DOHH2 (cell line): ENCODE results near the gene HTRA2.

Experiments used
- H3F3A ChIP-seq: fragments of 200-600 bp; sonication (generic), shearing (Covaris generic); 2 replicates; pipeline ENCODE4 v1.6.0; 2016; ENCODE audit warnings: antibody characterized with exemption, mild to moderate bottlenecking; ENCODE audit not compliant: control insufficient read depth, insufficient read depth
- H3K27ac ChIP-seq: fragments of 200-600 bp; sonication (generic); 2 replicates; pipeline ENCODE4 v1.5.1; 2014; ENCODE audit warnings: low read depth, mild to moderate bottlenecking, low read length, moderate library complexity
- H3K27me3 ChIP-seq: fragments of 200-600 bp; sonication (generic); 2 replicates; pipeline ENCODE4 v1.6.1; 2014; ENCODE audit warnings: mild to moderate bottlenecking, low read length, mixed read lengths; ENCODE audit not compliant: control insufficient read depth
- H3K36me3 ChIP-seq: fragments of 200-600 bp; sonication (generic); 2 replicates; pipeline ENCODE4 v1.6.1; 2014; ENCODE audit warnings: mild to moderate bottlenecking, low read length, moderate library complexity, mixed read lengths; ENCODE audit not compliant: control insufficient read depth
- H3K4me1 ChIP-seq: fragments of 200-600 bp; sonication (generic); 2 replicates; pipeline ENCODE4 v1.6.1; 2014; ENCODE audit warnings: mild to moderate bottlenecking, low read length, mixed read lengths; ENCODE audit not compliant: control insufficient read depth
- H3K4me2 ChIP-seq: fragments of 200-600 bp; sonication (generic); 2 replicates; pipeline ENCODE4 v1.6.0; 2014; ENCODE audit warnings: mild to moderate bottlenecking, low read length, moderate library complexity
- H3K4me3 ChIP-seq: fragments of 200-600 bp; sonication (generic); 2 replicates; pipeline ENCODE4 v1.5.1; 2014; ENCODE audit warnings: mild to moderate bottlenecking, low read length, mixed read lengths
- H3K79me2 ChIP-seq: fragments of 200-600 bp; sonication (generic); 2 replicates; pipeline ENCODE4 v1.6.1; 2014; ENCODE audit warnings: mild to moderate bottlenecking, low read length, mixed read lengths; ENCODE audit not compliant: control insufficient read depth
- H3K9me2 ChIP-seq: fragments of 200-600 bp; sonication (generic); replicated peaks from 2 replicates; pipeline ENCODE4 v1.6.1; 2014; ENCODE audit warnings: mild to moderate bottlenecking, low read length, mixed read lengths; ENCODE audit not compliant: control insufficient read depth
- H3K9me3 ChIP-seq: fragments of 200-600 bp; sonication (generic); 2 replicates; pipeline ENCODE4 v1.6.1; 2014; ENCODE audit warnings: antibody characterized with exemption, low read length, mixed read lengths; ENCODE audit not compliant: control insufficient read depth, insufficient read depth
- H4K20me1 ChIP-seq: fragments of 200-600 bp; sonication (generic); 2 replicates; pipeline ENCODE4 v1.6.0; 2014; ENCODE audit warnings: low read depth, mild to moderate bottlenecking, antibody characterized with exemption, low read length, moderate library complexity; ENCODE audit not compliant: control insufficient read depth, insufficient read depth
- CTCF ChIP-seq: fragments of 200-600 bp; sonication (generic); IDR thresholded peaks from one replicate; pipeline ENCODE4 v1.5.1; 2014; ENCODE audit warnings: antibody characterized with exemption, mild to moderate bottlenecking, low read depth, low read length; ENCODE audit not compliant: poor library complexity, severe bottlenecking
- EZH2phosphoT487 ChIP-seq: fragments of 200-600 bp; sonication (generic); IDR thresholded peaks from 2 replicates; pipeline ENCODE4 v1.6.1; 2017; ENCODE audit warnings: borderline replicate concordance, mild to moderate bottlenecking, antibody characterized with exemption, low read length, moderate library complexity, mixed read lengths

The HTRA2 gene

DNA sequence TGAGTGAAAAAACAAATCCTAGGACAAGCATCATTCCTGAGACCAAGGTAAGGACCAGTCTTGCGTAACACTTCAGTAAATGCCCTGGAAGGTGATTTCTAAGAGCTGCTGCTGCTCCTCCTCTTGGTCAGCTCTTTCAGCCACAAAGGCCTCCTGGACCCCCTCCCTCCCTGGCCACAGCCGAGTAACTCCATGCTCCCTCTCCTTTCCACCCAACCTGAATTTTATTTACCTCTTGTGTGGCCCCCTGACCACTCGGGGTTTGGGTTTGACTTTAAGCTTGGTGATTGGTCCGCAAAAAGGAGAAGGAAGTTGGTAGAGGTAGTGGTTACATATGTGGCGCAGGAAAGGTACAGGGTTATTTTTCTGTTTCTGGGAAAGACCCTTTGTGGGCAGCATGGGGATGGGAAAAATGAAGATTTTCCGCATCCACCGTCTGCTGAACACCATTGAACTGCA lies 9.2 kb downstream of the HTRA2 start:
- H3K27me3 ChIP-seq = peaks cover 25% of the 10 kb centered on the region
- no peaks in the 10 kb centered on the region for H3K79me2 ChIP-seq
- no peak overlapping the region for H3K4me2 ChIP-seq
- no peak overlapping the region for H3K27ac ChIP-seq
- no peaks in the 10 kb centered on the region for H3F3A ChIP-seq
- no peaks in the 10 kb centered on the region; the same call in 1 of the 2 replicates for H3K36me3 ChIP-seq
- no peaks in the 10 kb centered on the region for H3K9me2 ChIP-seq
- TF ChIP-seq EZH2phosphoT487 (no peak), CTCF (no peak)
- 0 out of 2 replicates have a peak, but pooled peaks cover 3% of the 10 kb centered on the region for H3K4me1 ChIP-seq
- H3K4me3 ChIP-seq = no peak overlapping the region
- no peaks in the 10 kb centered on the region for H3K9me3 ChIP-seq
- no peaks in the 10 kb centered on the region for H4K20me1 ChIP-seq

GRCh38 chr2:74540291-74540690 lies 10.6 kb downstream of the HTRA2 start:
- H3K27ac ChIP-seq = no peak overlapping the region
- H3K4me3 ChIP-seq = no peak overlapping the region
- H3K4me2 ChIP-seq = no peak overlapping the region
- H3K9me2 ChIP-seq = no peaks in the 10 kb centered on the region
- no peaks in the 10 kb centered on the region for H3F3A ChIP-seq
- H3K36me3 ChIP-seq = no peaks in the 10 kb centered on the region
- H3K9me3 ChIP-seq = no peaks in the 10 kb centered on the region
- peaks cover 30% of the 10 kb centered on the region for H3K27me3 ChIP-seq
- H3K4me1 ChIP-seq = 0 out of 2 replicates have a peak, but pooled peaks cover 3% of the 10 kb centered on the region
- no peaks in the 10 kb centered on the region for H3K79me2 ChIP-seq
- no peaks in the 10 kb centered on the region for H4K20me1 ChIP-seq
- no peak for TF ChIP-seq EZH2phosphoT487
- no peak for TF ChIP-seq CTCF

DNA sequence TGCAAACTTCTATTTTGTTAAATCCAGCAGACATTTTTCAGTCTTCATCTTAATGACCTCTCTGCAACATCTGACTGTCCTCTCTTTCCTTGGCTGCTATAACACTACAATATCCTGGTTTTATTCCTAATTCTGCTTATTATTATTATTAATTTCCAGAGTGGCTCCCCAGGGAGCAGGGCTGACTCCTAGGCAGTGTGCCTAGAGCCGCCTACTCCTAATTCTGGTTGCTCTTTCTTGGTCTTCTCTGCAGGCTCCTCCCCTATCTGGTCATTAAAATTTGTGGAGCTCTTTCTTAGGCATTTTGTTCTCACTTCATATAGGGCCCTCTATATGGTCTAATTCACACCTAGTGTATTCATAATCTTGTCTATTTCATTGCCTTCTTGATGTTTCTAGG lies 13.2 kb downstream of the HTRA2 start:
- H3K4me2 ChIP-seq = no peak overlapping the region
- no peak overlapping the region for H3K27ac ChIP-seq
- 0 out of 2 replicates have a peak, but pooled peaks cover 3% of the 10 kb centered on the region for H3K4me1 ChIP-seq
- TF ChIP-seq EZH2phosphoT487 (no peak), CTCF (no peak)
- H3K4me3 ChIP-seq = no peak overlapping the region
- peaks cover 31% of the 10 kb centered on the region for H3K27me3 ChIP-seq
- H4K20me1 ChIP-seq = no peaks in the 10 kb centered on the region
- H3K9me3 ChIP-seq = no peaks in the 10 kb centered on the region
- no peaks in the 10 kb centered on the region for H3K9me2 ChIP-seq
- no peaks in the 10 kb centered on the region for H3F3A ChIP-seq
- H3K36me3 ChIP-seq = no peaks in the 10 kb centered on the region
- no peaks in the 10 kb centered on the region for H3K79me2 ChIP-seq

- TF ChIP-seq EZH2phosphoT487 (no peak), CTCF (peak; percentile 46)
- no peak overlapping the region for H3K4me3 ChIP-seq
These were observed 14.9 kb downstream of the HTRA2 start for GRCh38 chr2:74544634-74545033.

More at GRCh38 chr2:74544634-74545033, 14.9 kb downstream of the HTRA2 start:
- Histone ChIP-seq H3K9me3 (no peaks in the 10 kb centered on the region), H3K4me1 (peaks cover 4% of the 10 kb centered on the region; the same call in 1 of the 2 replicates), H3K9me2 (no peaks in the 10 kb centered on the region), H4K20me1 (no peaks in the 10 kb centered on the region), H3K79me2 (no peaks in the 10 kb centered on the region), H3K27me3 (peaks cover 31% of the 10 kb centered on the region), H3K4me2 (no peak overlapping the region), H3F3A (no peaks in the 10 kb centered on the region), H3K27ac (no peak overlapping the region), H3K36me3 (no peaks in the 10 kb centered on the region)
